ENCODE measurements around the gene MAD1L1.

Gene MAD1L1

GRCh38 chr7:1845536-1846311, 387.0 kb downstream of the MAD1L1 start:
- Histone ChIP-seq H3K36me3 (no peaks in the 10 kb centered on the region), H3K9me3 (no peaks in the 10 kb centered on the region), H3K27me3 (no peaks in the 10 kb centered on the region), H3K27ac (no peak overlapping the region), H3K4me3 (ENCODE audit: low read depth in 1 of 2, low read length in 1 of 2) (no peak overlapping the region), H3K4me1 (ENCODE audit: control insufficient read depth in 1 of 2, insufficient read depth in 1 of 2, low read depth in 1 of 2, low read length in 1 of 2) (peaks cover 0 to 11% of the 10 kb centered on the region in 2 experiments)
- TF ChIP-seq CTCF (IDR thresholded peaks at IDR 0.05) = no peak

- H3K4me1 ChIP-seq (ENCODE audit: control insufficient read depth in 1 of 2, insufficient read depth in 1 of 2, low read depth in 1 of 2, low read length in 1 of 2) = peaks cover 0 to 11% of the 10 kb centered on the region in 2 experiments
- no peak overlapping the region for H3K4me3 ChIP-seq (ENCODE audit: low read depth in 1 of 2, low read length in 1 of 2)
- no peaks in the 10 kb centered on the region for H3K9me3 ChIP-seq
- H3K27ac ChIP-seq = no peak overlapping the region
- no peaks in the 10 kb centered on the region for H3K36me3 ChIP-seq
- TF ChIP-seq CTCF (IDR thresholded peaks at IDR 0.05) = no peak
- H3K27me3 ChIP-seq = no peaks in the 10 kb centered on the region
Observed at GRCh38 chr7:1844951-1845390, 387.8 kb downstream of the MAD1L1 start.

- H3K4me3 ChIP-seq (ENCODE audit: low read depth in 1 of 2, low read length in 1 of 2) = no peak overlapping the region
- TF ChIP-seq CTCF (IDR thresholded peaks at IDR 0.05) = no peak
- no peaks in the 10 kb centered on the region for H3K27me3 ChIP-seq
- H3K27ac ChIP-seq = no peak overlapping the region
- H3K36me3 ChIP-seq = no peaks in the 10 kb centered on the region
- H3K4me1 ChIP-seq (ENCODE audit: control insufficient read depth in 1 of 2, insufficient read depth in 1 of 2, low read depth in 1 of 2, low read length in 1 of 2) = peaks cover 0 to 11% of the 10 kb centered on the region in 2 experiments
- no peaks in the 10 kb centered on the region for H3K9me3 ChIP-seq
Observed at GRCh38 chr7:1844336-1844950, 388.3 kb downstream of the MAD1L1 start.

- H3K4me3 ChIP-seq (ENCODE audit: low read depth in 1 of 2, low read length in 1 of 2) = no peak overlapping the region
- H3K27me3 ChIP-seq = no peaks in the 10 kb centered on the region
- H3K9me3 ChIP-seq = no peaks in the 10 kb centered on the region
- H3K4me1 ChIP-seq (ENCODE audit: control insufficient read depth in 1 of 2, insufficient read depth in 1 of 2, low read depth in 1 of 2, low read length in 1 of 2) = peaks cover 0 to 11% of the 10 kb centered on the region in 2 experiments
- TF ChIP-seq CTCF (IDR thresholded peaks at IDR 0.05) = no peak
- no peaks in the 10 kb centered on the region for H3K36me3 ChIP-seq
- H3K27ac ChIP-seq = no peak overlapping the region
Observed at GRCh38 chr7:1843921-1844335, 388.8 kb downstream of the MAD1L1 start.

GRCh38 chr7:1843271-1843861, 389.4 kb downstream of the MAD1L1 start:
- no peak overlapping the region for H3K27ac ChIP-seq
- no peaks in the 10 kb centered on the region for H3K9me3 ChIP-seq
- H3K4me3 ChIP-seq (ENCODE audit: low read depth in 1 of 2, low read length in 1 of 2) = no peak overlapping the region
- no peaks in the 10 kb centered on the region for H3K27me3 ChIP-seq
- H3K4me1 ChIP-seq (ENCODE audit: control insufficient read depth in 1 of 2, insufficient read depth in 1 of 2, low read depth in 1 of 2, low read length in 1 of 2) = peaks cover 0 to 11% of the 10 kb centered on the region in 2 experiments
- no peak for TF ChIP-seq CTCF (IDR thresholded peaks at IDR 0.05)
- no peaks in the 10 kb centered on the region for H3K36me3 ChIP-seq
